GM13977 (cell line): Measurements from ENCODE around the gene ADAMTS17.

Source experiments
- DNase-seq: peaks from one replicate; pipeline ENCODE4 v3.0.0; 2012; ENCODE audit warnings: low spot score
- in situ Hi-C: fragments of 300-500 bp; cut with MboI; formaldehyde crosslinking; loops from one replicate; pipeline ENCODE4 v1.12.0; 2022; ENCODE audit warnings: low sequenced_read_pairs, low pct_unique_long_range_greater_than_20kb, mixed read lengths, inconsistent platforms; ENCODE audit not compliant: unreplicated experiment
- TF ChIP-seq, protein P1 (sequence below): IDR thresholded peaks from 2 replicates; pipeline ENCODE4 v1.5.1; 2012; ENCODE audit warnings: mild to moderate bottlenecking, control low read depth; ENCODE audit not compliant: insufficient read depth; ENCODE audit errors: extremely low read depth, missing control alignments

ADAMTS17 gene

DNA sequence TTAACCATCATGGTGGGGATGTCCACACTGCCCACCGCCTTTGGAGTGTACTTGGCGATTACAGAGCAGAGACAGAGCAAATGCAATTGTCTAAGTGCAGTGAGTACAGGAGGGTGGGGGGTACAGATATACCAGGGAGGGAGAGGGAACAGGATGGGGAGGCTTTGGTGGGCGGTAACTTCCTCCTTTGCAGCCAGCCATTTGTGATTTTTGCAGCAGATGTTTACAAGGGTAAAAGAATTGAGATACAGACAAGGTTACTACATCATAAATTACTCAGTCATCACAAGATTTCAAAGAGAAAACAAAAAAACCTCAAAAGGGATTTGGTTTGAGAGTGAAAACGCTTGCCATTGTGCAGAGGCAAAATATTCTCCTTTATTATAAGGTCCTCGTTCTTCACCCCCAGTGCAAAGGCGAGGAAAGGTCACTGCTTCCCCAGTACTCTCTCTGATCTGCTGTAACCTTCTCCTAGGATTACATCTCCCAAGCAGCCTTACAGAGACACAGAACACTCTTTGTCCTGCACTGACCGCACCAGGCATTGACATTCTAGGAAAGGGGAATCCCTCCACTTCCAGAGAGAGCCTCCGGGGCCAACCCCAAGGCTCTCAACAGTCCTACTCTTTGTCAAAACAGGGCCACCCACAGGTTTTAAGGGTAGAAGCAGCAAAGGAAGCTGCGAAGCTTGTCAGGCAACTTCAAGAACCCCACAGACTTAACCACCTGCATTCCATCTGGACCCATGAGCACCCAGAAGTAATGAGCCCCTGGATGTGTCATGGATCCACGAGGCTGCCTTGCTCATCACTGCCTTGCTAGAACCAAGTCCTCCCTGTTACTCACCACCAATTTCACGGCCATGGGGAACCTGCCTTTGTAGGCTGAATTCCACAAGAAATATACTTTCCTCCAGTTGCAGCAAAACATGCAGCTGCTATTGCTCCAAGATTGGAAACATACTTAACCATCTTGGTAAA, 117.3 kb downstream of the ADAMTS17 start:
- in situ Hi-C loops = no loop called here
- TF ChIP-seq, protein P1, sequence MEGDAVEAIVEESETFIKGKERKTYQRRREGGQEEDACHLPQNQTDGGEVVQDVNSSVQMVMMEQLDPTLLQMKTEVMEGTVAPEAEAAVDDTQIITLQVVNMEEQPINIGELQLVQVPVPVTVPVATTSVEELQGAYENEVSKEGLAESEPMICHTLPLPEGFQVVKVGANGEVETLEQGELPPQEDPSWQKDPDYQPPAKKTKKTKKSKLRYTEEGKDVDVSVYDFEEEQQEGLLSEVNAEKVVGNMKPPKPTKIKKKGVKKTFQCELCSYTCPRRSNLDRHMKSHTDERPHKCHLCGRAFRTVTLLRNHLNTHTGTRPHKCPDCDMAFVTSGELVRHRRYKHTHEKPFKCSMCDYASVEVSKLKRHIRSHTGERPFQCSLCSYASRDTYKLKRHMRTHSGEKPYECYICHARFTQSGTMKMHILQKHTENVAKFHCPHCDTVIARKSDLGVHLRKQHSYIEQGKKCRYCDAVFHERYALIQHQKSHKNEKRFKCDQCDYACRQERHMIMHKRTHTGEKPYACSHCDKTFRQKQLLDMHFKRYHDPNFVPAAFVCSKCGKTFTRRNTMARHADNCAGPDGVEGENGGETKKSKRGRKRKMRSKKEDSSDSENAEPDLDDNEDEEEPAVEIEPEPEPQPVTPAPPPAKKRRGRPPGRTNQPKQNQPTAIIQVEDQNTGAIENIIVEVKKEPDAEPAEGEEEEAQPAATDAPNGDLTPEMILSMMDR = no peak
- no peak for DNase-seq

DNA sequence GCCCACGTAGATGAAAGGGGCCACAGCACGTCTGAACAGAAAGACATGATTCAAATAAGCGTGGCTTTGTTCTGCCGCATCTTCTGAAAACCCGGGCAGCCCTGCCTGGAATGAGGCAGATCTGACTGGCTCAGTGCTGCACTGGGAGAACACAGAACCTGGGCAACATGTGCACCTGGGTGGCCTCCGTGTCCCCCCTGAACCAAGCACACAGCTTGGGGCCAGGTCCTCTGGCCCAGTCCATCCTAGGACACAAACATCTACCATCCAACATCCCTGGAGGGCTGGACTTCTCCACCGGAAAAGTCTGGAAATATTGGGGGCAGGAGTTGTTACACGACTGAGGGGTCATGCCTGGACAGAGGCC, 119.4 kb downstream of the ADAMTS17 start:
- in situ Hi-C loops = no loop called here
- TF ChIP-seq, protein P1 = no peak
- no peak for DNase-seq

DNA sequence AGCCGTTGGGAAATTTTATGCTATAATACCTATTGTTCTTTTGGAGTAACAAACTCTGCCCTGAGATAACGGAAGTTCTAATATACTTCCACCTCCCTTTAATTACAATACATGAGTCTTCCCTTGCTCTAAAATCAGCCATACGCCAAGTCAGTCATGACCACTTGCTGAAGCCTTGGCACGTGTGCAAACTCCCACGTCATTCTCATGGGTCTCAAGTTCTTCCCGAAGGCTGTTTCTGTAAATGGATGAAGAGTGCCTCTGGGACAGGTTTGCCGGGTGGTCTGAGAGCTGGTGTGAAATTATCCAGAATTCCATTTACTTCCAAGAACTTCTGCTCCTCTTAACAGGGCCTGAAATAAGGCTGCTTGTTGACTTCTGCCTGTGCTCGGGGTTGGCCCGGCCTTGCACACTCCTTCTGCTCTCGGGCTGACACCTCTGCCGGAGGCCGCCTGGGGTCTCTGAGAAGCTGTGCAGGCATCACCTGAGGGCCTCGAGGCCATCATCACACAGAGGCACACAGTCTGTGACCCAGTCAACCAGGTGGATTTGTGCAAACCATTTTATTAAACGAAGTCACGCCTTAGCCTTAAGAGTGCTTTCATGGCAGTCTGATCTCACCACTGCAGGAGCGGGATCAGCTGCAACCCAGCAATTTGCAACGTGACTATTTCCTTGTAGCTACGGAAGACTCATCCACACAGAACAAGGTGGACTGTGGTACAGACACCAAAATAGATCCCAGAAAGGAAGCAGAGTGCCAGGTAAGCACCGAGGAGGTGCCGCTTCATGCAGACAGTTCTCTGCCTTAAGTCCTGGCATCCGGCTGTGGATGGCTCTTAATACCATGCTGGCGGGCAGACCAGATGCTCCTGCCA, 120.1 kb downstream of the ADAMTS17 start:
- TF ChIP-seq, protein P1 = no peak
- DNase-seq = no peak
- in situ Hi-C loops = no loop called here

DNA sequence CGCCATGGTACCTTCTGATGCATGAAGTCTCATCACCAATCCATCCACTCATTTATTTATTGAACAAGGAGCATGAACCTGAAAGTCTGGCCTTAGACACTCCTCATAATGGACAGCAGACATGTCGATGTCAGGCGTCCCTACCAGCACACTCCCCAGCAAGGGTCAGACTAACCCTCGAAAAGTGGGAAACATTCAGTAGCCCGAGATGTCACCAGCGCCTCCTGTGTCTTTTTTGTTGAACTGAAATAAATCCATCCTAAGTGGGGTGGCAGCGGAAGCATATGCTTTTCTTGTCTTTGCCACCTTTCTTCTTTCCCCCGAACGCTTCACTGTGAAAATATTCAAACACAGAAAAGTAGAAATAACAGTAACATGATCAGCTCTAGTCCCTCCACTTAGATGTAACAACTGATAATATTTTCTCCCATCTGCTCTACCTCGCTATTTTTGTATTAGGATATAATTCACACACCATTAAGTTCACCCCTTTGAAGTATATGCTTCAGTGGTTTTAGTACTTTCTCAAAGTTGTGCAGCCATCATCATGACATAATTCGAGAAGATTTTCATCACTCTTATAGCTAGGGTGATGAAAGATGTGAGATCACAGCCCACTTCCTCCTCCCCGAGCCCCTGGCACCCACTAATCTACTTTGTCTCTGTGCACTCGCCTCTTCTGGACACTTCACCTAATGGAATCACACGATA, 121.6 kb downstream of the ADAMTS17 start:
- TF ChIP-seq, protein P1 = no peak
- DNase-seq = no peak
- in situ Hi-C loops = no loop called here

DNA sequence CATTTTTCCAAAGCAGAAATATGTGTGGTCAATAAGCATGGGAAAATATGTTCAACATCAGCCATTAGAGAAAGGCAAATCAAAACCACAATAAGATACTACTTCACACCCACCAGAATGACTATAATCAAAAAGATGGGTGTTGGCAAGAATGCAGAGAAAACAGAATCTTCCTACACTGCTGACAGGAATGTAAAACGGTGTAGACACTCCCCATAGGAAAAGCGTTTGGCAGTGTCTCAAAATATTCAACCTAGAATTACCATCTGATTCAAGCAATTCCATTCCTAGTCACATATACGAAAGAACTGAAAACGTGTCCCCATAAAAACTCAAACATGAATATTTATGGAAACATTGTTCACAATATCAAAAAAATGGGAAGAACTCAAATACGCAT, 123.3 kb downstream of the ADAMTS17 start:
- DNase-seq = no peak
- TF ChIP-seq, protein P1 = no peak
- in situ Hi-C loops = no loop called here

DNA sequence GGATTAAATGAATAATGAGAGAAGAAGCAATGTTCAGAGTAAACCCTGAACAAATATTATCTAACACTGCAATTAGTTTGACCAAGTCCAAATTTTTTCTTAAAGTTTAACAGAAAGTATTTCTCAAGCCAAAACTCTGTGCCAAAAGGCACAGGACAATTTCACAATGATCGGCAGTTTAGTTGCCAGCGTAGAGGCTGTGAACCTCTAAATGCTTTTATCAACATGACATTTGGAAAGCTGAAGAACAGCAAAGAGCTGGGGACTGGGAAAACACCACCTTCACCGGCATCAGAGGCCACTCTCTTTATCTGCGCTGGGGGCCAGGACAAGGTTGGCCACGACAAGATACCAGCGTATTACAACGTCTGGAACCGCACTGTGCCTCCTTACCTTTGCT, 125.6 kb downstream of the ADAMTS17 start:
- in situ Hi-C loops = no loop called here
- TF ChIP-seq, protein P1 = no peak
- DNase-seq = no peak
